ENCODE results near the gene CHRM4. TPM values are rescaled to one million over a fixed set of nuclear protein-coding genes. Genes with fewer than 3 reads are reported as not detected.

The CHRM4 gene
- total and polyA plus RNA-seq, 2 of the 13 experiments (the other 11 are each of a cell fraction or from before 2014, with no cell fraction given), result 0.13 to 0.21 TPM

- 76% methylated on average over 9 of the region's 20 CpGs for WGBS (ENCODE audit: low lambda C conversion rate)
- FAIRE-seq (no peak), DNase-seq (ENCODE audit: low spot score) (no peak), ATAC-seq (no peak)
- CTCF ChIA-PET (ENCODE audit: low intra/inter-chr PET ratio, low total read pairs), result no interaction called here
- Histone ChIP-seq H3K79me2 (ENCODE audit: insufficient read depth, low read length) (peaks cover 4% of the 10 kb centered on the region), H4K20me1 (ENCODE audit: insufficient read depth, low read length) (peaks cover 8% of the 10 kb centered on the region), H3K4me2 (ENCODE audit: low read depth, low read length) (peak overlapping the region; percentile 75), H3K9ac (ENCODE audit: insufficient read depth, low read depth, low read length) (peak overlapping the region; percentile 40; the same call in 1 of the 2 replicates), H3K36me3 (replicated peaks in 1 of 2; ENCODE audit: control insufficient read depth in 1 of 2, insufficient read depth in 2 of 2, low read length in 2 of 2) (peaks cover 0 to 1% of the 10 kb centered on the region in 2 experiments; a peak in 1 of 5 replicates), H3K9me3 (ENCODE audit: low read length) (no peaks in the 10 kb centered on the region), H2AFZ (ENCODE audit: low read length) (no peak overlapping the region), H3K27me3 (ENCODE audit: control insufficient read depth in 1 of 2, insufficient read depth in 2 of 2, low read length in 2 of 2) (no peaks in the 10 kb centered on the region), H3K27ac (ENCODE audit: extremely low read length, insufficient read depth, low read length) (peak overlapping the region; percentile 89), H3K4me3 (replicated peaks in 1 of 3; ENCODE audit: insufficient read depth in 1 of 3, low read depth in 2 of 3, low read length in 3 of 3) (peak overlapping the region in 1 of 3 experiments; percentile 87; a peak in 3 of 6 replicates), H3K4me1 (ENCODE audit: insufficient read depth, low read length) (peaks cover 31% of the 10 kb centered on the region)
- POLR2A ChIA-PET, result interaction anchor here (1.2 to 1.7 kb wide), 2 partner anchors 21 to 31 kb away, joined by 4 read pairs; no protein-coding TSS in a partner anchor
- in situ Hi-C loops (cut with HindIII; ENCODE audit: extremely low pct_ligation_motif_present, low pct_unique_long_range_greater_than_20kb), result no loop called here
- no TSS peak for BruUV-seq (replicated peaks)
- intact Hi-C loops (cut with micrococcal nuclease; ENCODE audit: unreplicated experiment), result no loop called here
- TF ChIP-seq ZNF224 (CRISPR knock-in tag; IDR thresholded peaks at IDR 0.05) (no peak), ZBTB10 (CRISPR knock-in tag; IDR thresholded peaks at IDR 0.05; ENCODE audit: borderline replicate concordance) (no peak), ZNF234 (CRISPR knock-in tag; conservative IDR thresholded peaks at IDR 0.05) (no peak), ZNF572 (CRISPR knock-in tag; IDR thresholded peaks at IDR 0.05) (no peak), ZNF253 (CRISPR knock-in tag; IDR thresholded peaks at IDR 0.05; ENCODE audit: borderline replicate concordance) (peak; percentile 56; the same call in 1 of the 2 replicates), KDM5A (IDR thresholded peaks at IDR 0.05; ENCODE audit: borderline replicate concordance, low read length) (no peak), ZNF160 (CRISPR knock-in tag; IDR thresholded peaks at IDR 0.05) (no peak), ZNF547 (CRISPR knock-in tag; IDR thresholded peaks at IDR 0.05) (no peak), ZNF136 (CRISPR knock-in tag; IDR thresholded peaks at IDR 0.05; ENCODE audit: low read depth) (no peak), YEATS2 (CRISPR knock-in tag; IDR thresholded peaks at IDR 0.05; ENCODE audit: borderline replicate concordance) (no peak)
- TF ChIP-seq, protein P1, sequence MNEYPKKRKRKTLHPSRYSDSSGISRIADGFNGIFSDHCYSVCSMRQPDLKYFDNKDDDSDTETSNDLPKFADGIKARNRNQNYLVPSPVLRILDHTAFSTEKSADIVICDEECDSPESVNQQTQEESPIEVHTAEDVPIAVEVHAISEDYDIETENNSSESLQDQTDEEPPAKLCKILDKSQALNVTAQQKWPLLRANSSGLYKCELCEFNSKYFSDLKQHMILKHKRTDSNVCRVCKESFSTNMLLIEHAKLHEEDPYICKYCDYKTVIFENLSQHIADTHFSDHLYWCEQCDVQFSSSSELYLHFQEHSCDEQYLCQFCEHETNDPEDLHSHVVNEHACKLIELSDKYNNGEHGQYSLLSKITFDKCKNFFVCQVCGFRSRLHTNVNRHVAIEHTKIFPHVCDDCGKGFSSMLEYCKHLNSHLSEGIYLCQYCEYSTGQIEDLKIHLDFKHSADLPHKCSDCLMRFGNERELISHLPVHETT (CRISPR knock-in tag; conservative IDR thresholded peaks at IDR 0.05), result 0 out of 2 replicates have a peak, but pooled peaks have one; percentile 8
- TF ChIP-seq, protein P2, sequence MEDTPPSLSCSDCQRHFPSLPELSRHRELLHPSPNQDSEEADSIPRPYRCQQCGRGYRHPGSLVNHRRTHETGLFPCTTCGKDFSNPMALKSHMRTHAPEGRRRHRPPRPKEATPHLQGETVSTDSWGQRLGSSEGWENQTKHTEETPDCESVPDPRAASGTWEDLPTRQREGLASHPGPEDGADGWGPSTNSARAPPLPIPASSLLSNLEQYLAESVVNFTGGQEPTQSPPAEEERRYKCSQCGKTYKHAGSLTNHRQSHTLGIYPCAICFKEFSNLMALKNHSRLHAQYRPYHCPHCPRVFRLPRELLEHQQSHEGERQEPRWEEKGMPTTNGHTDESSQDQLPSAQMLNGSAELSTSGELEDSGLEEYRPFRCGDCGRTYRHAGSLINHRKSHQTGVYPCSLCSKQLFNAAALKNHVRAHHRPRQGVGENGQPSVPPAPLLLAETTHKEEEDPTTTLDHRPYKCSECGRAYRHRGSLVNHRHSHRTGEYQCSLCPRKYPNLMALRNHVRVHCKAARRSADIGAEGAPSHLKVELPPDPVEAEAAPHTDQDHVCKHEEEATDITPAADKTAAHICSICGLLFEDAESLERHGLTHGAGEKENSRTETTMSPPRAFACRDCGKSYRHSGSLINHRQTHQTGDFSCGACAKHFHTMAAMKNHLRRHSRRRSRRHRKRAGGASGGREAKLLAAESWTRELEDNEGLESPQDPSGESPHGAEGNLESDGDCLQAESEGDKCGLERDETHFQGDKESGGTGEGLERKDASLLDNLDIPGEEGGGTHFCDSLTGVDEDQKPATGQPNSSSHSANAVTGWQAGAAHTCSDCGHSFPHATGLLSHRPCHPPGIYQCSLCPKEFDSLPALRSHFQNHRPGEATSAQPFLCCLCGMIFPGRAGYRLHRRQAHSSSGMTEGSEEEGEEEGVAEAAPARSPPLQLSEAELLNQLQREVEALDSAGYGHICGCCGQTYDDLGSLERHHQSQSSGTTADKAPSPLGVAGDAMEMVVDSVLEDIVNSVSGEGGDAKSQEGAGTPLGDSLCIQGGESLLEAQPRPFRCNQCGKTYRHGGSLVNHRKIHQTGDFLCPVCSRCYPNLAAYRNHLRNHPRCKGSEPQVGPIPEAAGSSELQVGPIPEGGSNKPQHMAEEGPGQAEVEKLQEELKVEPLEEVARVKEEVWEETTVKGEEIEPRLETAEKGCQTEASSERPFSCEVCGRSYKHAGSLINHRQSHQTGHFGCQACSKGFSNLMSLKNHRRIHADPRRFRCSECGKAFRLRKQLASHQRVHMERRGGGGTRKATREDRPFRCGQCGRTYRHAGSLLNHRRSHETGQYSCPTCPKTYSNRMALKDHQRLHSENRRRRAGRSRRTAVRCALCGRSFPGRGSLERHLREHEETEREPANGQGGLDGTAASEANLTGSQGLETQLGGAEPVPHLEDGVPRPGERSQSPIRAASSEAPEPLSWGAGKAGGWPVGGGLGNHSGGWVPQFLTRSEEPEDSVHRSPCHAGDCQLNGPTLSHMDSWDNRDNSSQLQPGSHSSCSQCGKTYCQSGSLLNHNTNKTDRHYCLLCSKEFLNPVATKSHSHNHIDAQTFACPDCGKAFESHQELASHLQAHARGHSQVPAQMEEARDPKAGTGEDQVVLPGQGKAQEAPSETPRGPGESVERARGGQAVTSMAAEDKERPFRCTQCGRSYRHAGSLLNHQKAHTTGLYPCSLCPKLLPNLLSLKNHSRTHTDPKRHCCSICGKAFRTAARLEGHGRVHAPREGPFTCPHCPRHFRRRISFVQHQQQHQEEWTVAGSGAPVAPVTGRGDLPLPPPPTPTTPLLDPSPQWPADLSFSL (CRISPR knock-in tag; IDR thresholded peaks at IDR 0.05), result no peak
Observed at GRCh38 chr11:46378811-46379481, 12.6 kb downstream of the CHRM4 start.
